ENCODE results near the gene ESRRA.

DNA sequence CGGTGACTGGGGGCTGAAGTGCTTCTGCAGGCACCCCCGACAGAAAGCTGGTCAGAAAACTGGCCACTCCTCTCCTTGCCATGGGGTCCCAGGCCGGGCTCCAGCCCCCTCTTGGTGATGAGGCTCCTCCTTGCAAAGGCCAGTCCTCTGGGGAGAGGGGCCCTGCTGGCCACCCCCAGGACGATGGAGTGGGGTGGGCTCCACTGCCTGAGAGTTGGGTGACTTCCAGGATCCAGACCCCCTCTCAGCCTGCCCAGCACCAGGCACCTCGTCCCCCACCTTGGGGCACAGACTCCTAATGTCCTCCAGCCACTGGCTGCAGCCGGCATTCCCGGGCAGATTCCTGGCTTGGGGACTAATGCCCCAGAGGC lies 53.2 kb downstream of the ESRRA start:
- TF ChIP-seq, protein P1, sequence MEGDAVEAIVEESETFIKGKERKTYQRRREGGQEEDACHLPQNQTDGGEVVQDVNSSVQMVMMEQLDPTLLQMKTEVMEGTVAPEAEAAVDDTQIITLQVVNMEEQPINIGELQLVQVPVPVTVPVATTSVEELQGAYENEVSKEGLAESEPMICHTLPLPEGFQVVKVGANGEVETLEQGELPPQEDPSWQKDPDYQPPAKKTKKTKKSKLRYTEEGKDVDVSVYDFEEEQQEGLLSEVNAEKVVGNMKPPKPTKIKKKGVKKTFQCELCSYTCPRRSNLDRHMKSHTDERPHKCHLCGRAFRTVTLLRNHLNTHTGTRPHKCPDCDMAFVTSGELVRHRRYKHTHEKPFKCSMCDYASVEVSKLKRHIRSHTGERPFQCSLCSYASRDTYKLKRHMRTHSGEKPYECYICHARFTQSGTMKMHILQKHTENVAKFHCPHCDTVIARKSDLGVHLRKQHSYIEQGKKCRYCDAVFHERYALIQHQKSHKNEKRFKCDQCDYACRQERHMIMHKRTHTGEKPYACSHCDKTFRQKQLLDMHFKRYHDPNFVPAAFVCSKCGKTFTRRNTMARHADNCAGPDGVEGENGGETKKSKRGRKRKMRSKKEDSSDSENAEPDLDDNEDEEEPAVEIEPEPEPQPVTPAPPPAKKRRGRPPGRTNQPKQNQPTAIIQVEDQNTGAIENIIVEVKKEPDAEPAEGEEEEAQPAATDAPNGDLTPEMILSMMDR (conservative IDR thresholded peaks at IDR 0.05) = no peak
- TF ChIP-seq EZH2 (IDR thresholded peaks at IDR 0.05; ENCODE audit: low read depth) = no peak
